HG03066 (cell line): Measurements from ENCODE around the gene IMPA2.

Experiments
- ATAC-seq: cut with Tn5 transposase; IDR thresholded peaks from one replicate; pipeline ENCODE4 v1.9.1; 2021; ENCODE audit warnings: low read depth; ENCODE audit not compliant: unreplicated experiment

IMPA2 gene

GRCh38 chr18:12046046-12046750 lies 64.9 kb downstream of the IMPA2 start:
- no peak for ATAC-seq

- ATAC-seq = no peak
Measured at GRCh38 chr18:12046751-12047335, 65.5 kb downstream of the IMPA2 start.

- ATAC-seq = no peak
Measured at GRCh38 chr18:12048010-12048826, 66.9 kb downstream of the IMPA2 start.

- no peak for ATAC-seq
Measured at GRCh38 chr18:12048827-12049175, 67.5 kb downstream of the IMPA2 start.

- ATAC-seq = peak; percentile 86
Measured at GRCh38 chr18:12049978-12050811, 68.9 kb downstream of the IMPA2 start.

GRCh38 chr18:12052866-12053265 lies 71.6 kb downstream of the IMPA2 start:
- no peak for ATAC-seq

GRCh38 chr18:12053289-12053688 lies 72.0 kb downstream of the IMPA2 start:
- ATAC-seq = no peak

- ATAC-seq = no peak
Measured at GRCh38 chr18:12056034-12056883, 75.0 kb downstream of the IMPA2 start.

- no peak for ATAC-seq
Measured at GRCh38 chr18:12056884-12057402, 75.6 kb downstream of the IMPA2 start.

- ATAC-seq = no peak
Measured at GRCh38 chr18:12057419-12058039, 76.2 kb downstream of the IMPA2 start.

GRCh38 chr18:12059334-12060181 lies 78.3 kb downstream of the IMPA2 start:
- no peak for ATAC-seq

GRCh38 chr18:12060182-12060870 lies 79.0 kb downstream of the IMPA2 start:
- no peak for ATAC-seq

- ATAC-seq = no peak
Measured at GRCh38 chr18:12061685-12062084, 80.4 kb downstream of the IMPA2 start.

GRCh38 chr18:12062974-12063373 lies 81.7 kb downstream of the IMPA2 start:
- no peak for ATAC-seq

GRCh38 chr18:12064086-12064763 lies 82.9 kb downstream of the IMPA2 start:
- no peak for ATAC-seq

GRCh38 chr18:12065397-12065796 lies 84.1 kb downstream of the IMPA2 start:
- no peak for ATAC-seq

- ATAC-seq = no peak
Measured at GRCh38 chr18:12066910-12067511, 85.7 kb downstream of the IMPA2 start.
